Nephron progenitor cell (in vitro differentiated cells): ENCODE results near the gene IDH2.

Experiments
- DNase-seq: peaks from one replicate; pipeline ENCODE4 v3.0.0; 2021
- H3K27ac Mint-ChIP-seq: 2 replicates; pipeline ENCODE4 v1.8.0; 2021; ENCODE audit warnings: mild to moderate bottlenecking, moderate library complexity, mixed read lengths
- H3K27me3 Mint-ChIP-seq: 2 replicates; pipeline ENCODE4 v1.8.0; 2021; ENCODE audit warnings: mild to moderate bottlenecking, low read depth, mixed read lengths; ENCODE audit not compliant: poor library complexity
- H3K36me3 Mint-ChIP-seq: 2 replicates; pipeline ENCODE4 v1.8.0; 2021; ENCODE audit warnings: low read depth, mixed read lengths
- H3K4me1 Mint-ChIP-seq: 2 replicates; pipeline ENCODE4 v1.8.0; 2021; ENCODE audit warnings: mixed read lengths
- H3K4me3 Mint-ChIP-seq: 2 replicates; pipeline ENCODE4 v1.8.0; 2021; ENCODE audit warnings: mild to moderate bottlenecking, moderate library complexity, mixed read lengths
- H3K9me3 Mint-ChIP-seq: 2 replicates; pipeline ENCODE4 v1.8.0; 2021; ENCODE audit warnings: mild to moderate bottlenecking, moderate library complexity, mixed read lengths
- TF ChIP-seq, protein P1 (sequence below): fragments of 200-600 bp; sonication (generic); IDR thresholded peaks from 2 replicates; pipeline ENCODE4 v1.5.0; 2021; ENCODE audit warnings: antibody characterized with exemption

IDH2 gene

GRCh38 chr15:90037961-90038631 is 64.2 kb downstream of the IDH2 start:
- H3K36me3 Mint-ChIP-seq: no peaks in the 10 kb centered on the region
- TF ChIP-seq, protein P1, sequence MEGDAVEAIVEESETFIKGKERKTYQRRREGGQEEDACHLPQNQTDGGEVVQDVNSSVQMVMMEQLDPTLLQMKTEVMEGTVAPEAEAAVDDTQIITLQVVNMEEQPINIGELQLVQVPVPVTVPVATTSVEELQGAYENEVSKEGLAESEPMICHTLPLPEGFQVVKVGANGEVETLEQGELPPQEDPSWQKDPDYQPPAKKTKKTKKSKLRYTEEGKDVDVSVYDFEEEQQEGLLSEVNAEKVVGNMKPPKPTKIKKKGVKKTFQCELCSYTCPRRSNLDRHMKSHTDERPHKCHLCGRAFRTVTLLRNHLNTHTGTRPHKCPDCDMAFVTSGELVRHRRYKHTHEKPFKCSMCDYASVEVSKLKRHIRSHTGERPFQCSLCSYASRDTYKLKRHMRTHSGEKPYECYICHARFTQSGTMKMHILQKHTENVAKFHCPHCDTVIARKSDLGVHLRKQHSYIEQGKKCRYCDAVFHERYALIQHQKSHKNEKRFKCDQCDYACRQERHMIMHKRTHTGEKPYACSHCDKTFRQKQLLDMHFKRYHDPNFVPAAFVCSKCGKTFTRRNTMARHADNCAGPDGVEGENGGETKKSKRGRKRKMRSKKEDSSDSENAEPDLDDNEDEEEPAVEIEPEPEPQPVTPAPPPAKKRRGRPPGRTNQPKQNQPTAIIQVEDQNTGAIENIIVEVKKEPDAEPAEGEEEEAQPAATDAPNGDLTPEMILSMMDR: no peak
- H3K27ac Mint-ChIP-seq: peak overlapping the region; percentile 63
- H3K27me3 Mint-ChIP-seq: no peaks in the 10 kb centered on the region
- H3K4me3 Mint-ChIP-seq: peak overlapping the region; percentile 2
- no peak for DNase-seq
- H3K4me1 Mint-ChIP-seq: peaks cover 99% of the 10 kb centered on the region
- no peaks in the 10 kb centered on the region for H3K9me3 Mint-ChIP-seq

- no peak for DNase-seq
- H3K4me1 Mint-ChIP-seq: peaks cover 96% of the 10 kb centered on the region
- H3K27ac Mint-ChIP-seq: peak overlapping the region; percentile 63
These were observed 64.8 kb downstream of the IDH2 start for GRCh38 chr15:90037511-90037860.

GRCh38 chr15:90036806-90037510 is 65.3 kb downstream of the IDH2 start:
- Mint-ChIP-seq H3K4me3 (peak overlapping the region; percentile 59), H3K27me3 (no peaks in the 10 kb centered on the region), H3K27ac (peak overlapping the region; percentile 80), H3K36me3 (no peaks in the 10 kb centered on the region), H3K4me1 (peaks cover 91% of the 10 kb centered on the region), H3K9me3 (no peaks in the 10 kb centered on the region)
- TF ChIP-seq, protein P1: no peak
- no peak for DNase-seq

More at GRCh38 chr15:90037511-90037860, 64.8 kb downstream of the IDH2 start:
- H3K27me3 Mint-ChIP-seq: no peaks in the 10 kb centered on the region
- H3K4me3 Mint-ChIP-seq: no peak overlapping the region
- no peaks in the 10 kb centered on the region for H3K36me3 Mint-ChIP-seq
- no peaks in the 10 kb centered on the region for H3K9me3 Mint-ChIP-seq
- TF ChIP-seq, protein P1: no peak

- Mint-ChIP-seq H3K36me3 (no peaks in the 10 kb centered on the region), H3K4me3 (peak overlapping the region; percentile 58), H3K4me1 (peaks cover 89% of the 10 kb centered on the region), H3K27ac (peak overlapping the region; percentile 80), H3K27me3 (no peaks in the 10 kb centered on the region), H3K9me3 (no peaks in the 10 kb centered on the region)
- DNase-seq: peak; percentile 36
- TF ChIP-seq, protein P1: no peak
These were observed 65.9 kb downstream of the IDH2 start for GRCh38 chr15:90036343-90036742.

GRCh38 chr15:90035840-90036230 is 66.4 kb downstream of the IDH2 start:
- H3K9me3 Mint-ChIP-seq: no peaks in the 10 kb centered on the region
- H3K4me3 Mint-ChIP-seq: no peak overlapping the region
- peaks cover 87% of the 10 kb centered on the region for H3K4me1 Mint-ChIP-seq
- H3K27me3 Mint-ChIP-seq: peaks cover 3% of the 10 kb centered on the region
- H3K27ac Mint-ChIP-seq: peak overlapping the region; percentile 80
- H3K36me3 Mint-ChIP-seq: no peaks in the 10 kb centered on the region
- TF ChIP-seq, protein P1: no peak
- no peak for DNase-seq
